H9 (cell line): ENCODE measurements around the gene ZNHIT1. TPM values are rescaled to one million over a fixed set of nuclear protein-coding genes. Genes with fewer than 3 reads are reported as not detected.
A peak's percentile ranks its signal among the peaks of the same experiment; 100 is the strongest.

Experiments
- DNase-seq: peaks from one replicate; pipeline ENCODE4 v3.0.0-alpha.2; 2017
- H2AFZ ChIP-seq: one replicate; pipeline ENCODE4 v1.6.1; 2013; ENCODE audit warnings: mild to moderate bottlenecking, low read length, control low read depth, moderate library complexity
- H2AK5ac ChIP-seq: 2 replicates; pipeline ENCODE4 v1.6.1; 2013; ENCODE audit warnings: low read length, control low read depth, mixed read lengths; ENCODE audit not compliant: insufficient read length
- H2BK120ac ChIP-seq: one replicate; pipeline ENCODE4 v1.6.1; 2013; ENCODE audit warnings: low read depth, mild to moderate bottlenecking, low read length, control low read depth, inconsistent platforms; ENCODE audit not compliant: poor library complexity, severe bottlenecking
- H2BK12ac ChIP-seq: 2 replicates; pipeline ENCODE4 v1.6.1; 2013; ENCODE audit warnings: low read length, control low read depth, mixed read lengths, low read depth; ENCODE audit not compliant: insufficient read length
- H2BK15ac ChIP-seq: 2 replicates; pipeline ENCODE4 v1.6.1; 2013; ENCODE audit warnings: low read depth, low read length, control low read depth
- H2BK20ac ChIP-seq: one replicate; pipeline ENCODE4 v1.6.1; 2013; ENCODE audit warnings: low read depth, mild to moderate bottlenecking, low read length, control low read depth, inconsistent platforms; ENCODE audit not compliant: poor library complexity, severe bottlenecking
- H2BK5ac ChIP-seq: 2 replicates; pipeline ENCODE4 v1.6.1; 2013; ENCODE audit warnings: low read length, control low read depth, mixed read lengths; ENCODE audit not compliant: insufficient read length
- H3K14ac ChIP-seq: 2 replicates; pipeline ENCODE4 v1.6.1; 2013; ENCODE audit warnings: low read length, control low read depth; ENCODE audit not compliant: insufficient read depth
- H3K18ac ChIP-seq: 2 replicates; pipeline ENCODE4 v1.6.1; 2013; ENCODE audit warnings: low read depth, mild to moderate bottlenecking, mixed read lengths, low read length, control low read depth; ENCODE audit not compliant: insufficient read length
- H3K23ac ChIP-seq: 2 replicates; pipeline ENCODE4 v1.6.1; 2013; ENCODE audit warnings: low read length, control low read depth, mixed read lengths, low read depth; ENCODE audit not compliant: insufficient read length
- H3K23me2 ChIP-seq: 2 replicates; pipeline ENCODE4 v1.6.1; 2013; ENCODE audit warnings: low read depth, mild to moderate bottlenecking, mixed read lengths, low read length, control low read depth; ENCODE audit not compliant: insufficient read length, poor library complexity, severe bottlenecking
- H3K27ac ChIP-seq: 2 replicates; pipeline ENCODE4 v1.5.1; 2013; ENCODE audit warnings: low read length, control low read depth, mixed read lengths, low read depth; ENCODE audit not compliant: insufficient read length
- H3K27me3 ChIP-seq: 2 replicates; pipeline ENCODE4 v1.6.1; 2013; ENCODE audit warnings: low read length, control low read depth, inconsistent platforms; ENCODE audit not compliant: insufficient read depth
- H3K4ac ChIP-seq: 2 replicates; pipeline ENCODE4 v1.6.1; 2013; ENCODE audit warnings: low read depth, mild to moderate bottlenecking, control low read depth, inconsistent platforms, low read length, moderate library complexity
- H3K4me1 ChIP-seq: 2 replicates; pipeline ENCODE4 v1.6.1; 2013; ENCODE audit warnings: low read length, control low read depth, inconsistent platforms; ENCODE audit not compliant: insufficient read depth
- H3K4me2 ChIP-seq: 2 replicates; pipeline ENCODE4 v1.6.1; 2013; ENCODE audit warnings: low read length, control low read depth, mixed read lengths; ENCODE audit not compliant: insufficient read length, insufficient read depth
- H3K56ac ChIP-seq: 2 replicates; pipeline ENCODE4 v1.6.1; 2013; ENCODE audit warnings: low read depth, mild to moderate bottlenecking, mixed read lengths, low read length, control low read depth; ENCODE audit not compliant: insufficient read length
- H3K79me1 ChIP-seq: 2 replicates; pipeline ENCODE4 v1.6.1; 2013; ENCODE audit warnings: low read depth, mild to moderate bottlenecking, moderate library complexity, low read length, control low read depth, inconsistent platforms; ENCODE audit not compliant: insufficient read depth, poor library complexity, severe bottlenecking
- H3K79me2 ChIP-seq: 2 replicates; pipeline ENCODE4 v1.6.1; 2013; ENCODE audit warnings: low read length, control low read depth, inconsistent platforms; ENCODE audit not compliant: insufficient read depth
- H3K9ac ChIP-seq: 2 replicates; pipeline ENCODE4 v1.6.1; 2013; ENCODE audit warnings: low read length, control low read depth, mixed read lengths; ENCODE audit not compliant: insufficient read length; ENCODE audit errors: extremely low read depth
- H3K9me3 ChIP-seq: one replicate; pipeline ENCODE4 v1.6.1; 2013; ENCODE audit warnings: low read depth, low read length, inconsistent platforms; ENCODE audit not compliant: control insufficient read depth
- H3T11ph ChIP-seq: one replicate; pipeline ENCODE4 v1.6.1; 2013; ENCODE audit warnings: mild to moderate bottlenecking, low read length, control low read depth, inconsistent platforms
- H4K20me1 ChIP-seq: one replicate; pipeline ENCODE4 v1.6.1; 2013; ENCODE audit not compliant: control insufficient read depth, insufficient read length, insufficient read depth
- H4K5ac ChIP-seq: 2 replicates; pipeline ENCODE4 v1.6.1; 2013; ENCODE audit warnings: low read depth, mild to moderate bottlenecking, mixed read lengths, low read length, control low read depth; ENCODE audit not compliant: insufficient read length
- H4K8ac ChIP-seq: replicated peaks from 2 replicates; pipeline ENCODE4 v1.6.1; 2013; ENCODE audit warnings: low read length, control low read depth, mixed read lengths, low read depth; ENCODE audit not compliant: insufficient read length
- H4K91ac ChIP-seq: 2 replicates; pipeline ENCODE4 v1.6.1; 2013; ENCODE audit warnings: low read depth, mild to moderate bottlenecking, moderate library complexity, mixed read lengths, low read length, control low read depth; ENCODE audit not compliant: insufficient read length
- H3K27ac Mint-ChIP-seq, 3 experiments: 2 replicates in 2 of 3; 3 replicates in 1 of 3; pipeline ENCODE4 v1.8.0; 2020 to 2021; ENCODE audit warnings: mixed read lengths in 3 of 3, mild to moderate bottlenecking in 1 of 3, moderate library complexity in 1 of 3
- H3K27me3 Mint-ChIP-seq: 2 replicates; pipeline ENCODE4 v1.8.0; 2021; ENCODE audit warnings: low read depth, mild to moderate bottlenecking, moderate library complexity, mixed read lengths
- H3K36me3 Mint-ChIP-seq, 3 experiments: 2 replicates in 2 of 3; 3 replicates in 1 of 3; pipeline ENCODE4 v1.8.0; 2020 to 2021; ENCODE audit warnings: low read depth in 3 of 3, mixed read lengths in 3 of 3; ENCODE audit not compliant: insufficient read depth in 1 of 3
- H3K4me1 Mint-ChIP-seq, 2 experiments: 2 replicates each; pipeline ENCODE4 v1.8.0; 2020; ENCODE audit warnings: mixed read lengths in 2 of 2
- H3K4me3 Mint-ChIP-seq, 2 experiments: 2 replicates in 1 of 2; 3 replicates in 1 of 2; pipeline ENCODE4 v1.8.0; 2020 to 2021; ENCODE audit warnings: mild to moderate bottlenecking in 2 of 2, mixed read lengths in 2 of 2, moderate library complexity in 1 of 2
- H3K9me3 Mint-ChIP-seq, 2 experiments: 2 replicates in 1 of 2; 3 replicates in 1 of 2; pipeline ENCODE4 v1.8.0; 2020; ENCODE audit warnings: mild to moderate bottlenecking in 2 of 2, mixed read lengths in 2 of 2, moderate library complexity in 1 of 2
- CTCF ChIP-seq: fragments of 200-600 bp; sonication (generic); conservative IDR thresholded peaks from 3 replicates; pipeline ENCODE4 v1.8.0; 2021; ENCODE audit warnings: antibody characterized with exemption, mild to moderate bottlenecking
- WGBS: extraction: QIAGEN DNeasy Blood & Tissue Kit; methylation state at CpG from one replicate; pipeline ENCODE4 v1.1.7; 2013; ENCODE audit warnings: missing lambda C conversion rate, low lambda C conversion rate, mixed read lengths; ENCODE audit not compliant: insufficient read length; ENCODE audit errors: extremely low coverage; 5-methylcytosine and 5-hydroxymethylcytosine counted together
- long read RNA-seq: library from polyadenylated mRNA; unstranded; transcript quantifications from one replicate; pipeline ENCODE4 v2.0.0, GENCODE V29; 2020
- total RNA-seq: library from RNA; stranded (reverse); gene quantifications from 2 replicates; pipeline ENCODE4 v1.2.1, GENCODE V29; 2021

Gene ZNHIT1
- total RNA-seq: 52.7 and 53.4 TPM in 2 replicates
- long read RNA-seq, transcript ZNHIT1-201 (5 exons, 1,225 nt): major isoform, 64 of 79 reads
- long read RNA-seq, partial matches to known transcripts: 1 of 79 reads
- long read RNA-seq, other reads (novel, unspliced or antisense): 12 of 79 reads

GRCh38 chr7:101217388-101218235, at the start of gene ZNHIT1, which contains the start of gene PLOD3:
TSS of gene ZNHIT1 (plus strand) at chr7:101218165. CDS start at chr7:101218196, 31 bp downstream.
TSS of gene PLOD3 (minus strand) at chr7:101217581. CDS start at chr7:101217274, 307 bp downstream.
- H4K20me1 ChIP-seq: no peaks in the 10 kb centered on the region
- H2BK15ac ChIP-seq: no peak within 1 kb of the TSS
- peaks cover 3% of the 10 kb centered on the region; the same call in 1 of the 2 replicates for H3K4me1 ChIP-seq
- H2BK5ac ChIP-seq: no peak within 1 kb of the TSS
- peak; percentile 48 for TF ChIP-seq CTCF
- no peak within 1 kb of the TSS for H4K8ac ChIP-seq
- no peak within 1 kb of the TSS for H2BK20ac ChIP-seq
- H3K4me2 ChIP-seq: peak within 1 kb of the TSS; percentile 50
- no peak within 1 kb of the TSS for H3K4ac ChIP-seq
- peak within 1 kb of the TSS; percentile 71 for H3K9ac ChIP-seq
- H2AFZ ChIP-seq: no peak within 1 kb of the TSS
- no peak within 1 kb of the TSS for H2BK12ac ChIP-seq
- H3K23me2 ChIP-seq: peaks cover 7% of the 10 kb centered on the region
- H2AK5ac ChIP-seq: no peak within 1 kb of the TSS
- H3K9me3 ChIP-seq: no peaks in the 10 kb centered on the region
- Mint-ChIP-seq H3K27ac (peak within 1 kb of the TSS; percentile 66 to 95 (median 80)), H3K9me3 (no peaks in the 10 kb centered on the region), H3K4me1 (peaks cover 19 to 23% of the 10 kb centered on the region in 2 experiments), H3K27me3 (no peaks in the 10 kb centered on the region; the same call in 1 of the 2 replicates), H3K36me3 (peaks cover 4 to 31% (median 14%) of the 10 kb centered on the region in 3 experiments; a peak in 6 of 7 replicates), H3K4me3 (peak within 1 kb of the TSS; percentile 96 to 99)
- no peak within 1 kb of the TSS for H3K56ac ChIP-seq
- peak; percentile 95 for DNase-seq
- peak within 1 kb of the TSS; percentile 5 for H3K18ac ChIP-seq
- no peak within 1 kb of the TSS for H2BK120ac ChIP-seq
- no CpG with 5 or more reads among the region's 57 CpGs for WGBS
- H3K27me3 ChIP-seq: no peaks in the 10 kb centered on the region
- no peaks in the 10 kb centered on the region for H3K79me1 ChIP-seq
- no peaks in the 10 kb centered on the region for H3K79me2 ChIP-seq
- no peak within 1 kb of the TSS for H3K27ac ChIP-seq
- H4K91ac ChIP-seq: no peak within 1 kb of the TSS
- no peak within 1 kb of the TSS for H3K14ac ChIP-seq
- no peak within 1 kb of the TSS for H3T11ph ChIP-seq
- no peak within 1 kb of the TSS for H4K5ac ChIP-seq
- no peak within 1 kb of the TSS for H3K23ac ChIP-seq
